SW 1271 (cell line): ENCODE data around the gene IFNGR1.

ENCODE experiments used
- DNase-seq, 2 experiments: peaks; one replicate each; lab custom pipeline; 2025; lab: John Stamatoyannopoulos, UW

IFNGR1 gene

GRCh38 chr6:137176729-137177128 is 42.5 kb downstream of the IFNGR1 start:
- DNase-seq, result no peak

GRCh38 chr6:137175868-137176245 is 43.3 kb downstream of the IFNGR1 start:
- no peak for DNase-seq

- DNase-seq, result no peak
Measured at GRCh38 chr6:137175157-137175867, 43.9 kb downstream of the IFNGR1 start.

- no peak for DNase-seq
Measured at GRCh38 chr6:137173501-137173900, 45.7 kb downstream of the IFNGR1 start, which contains the start of gene IL22RA2. Gene IL22RA2 (minus strand): TSS chr6:137173644. CDS start chr6:137161749, 11,895 bp downstream.

GRCh38 chr6:137172734-137173431 is 46.3 kb downstream of the IFNGR1 start:
- no peak for DNase-seq

- DNase-seq, result no peak
Measured at GRCh38 chr6:137171824-137172733, 47.1 kb downstream of the IFNGR1 start.

GRCh38 chr6:137171053-137171374 is 48.2 kb downstream of the IFNGR1 start:
- no peak for DNase-seq

- no peak for DNase-seq
Measured at GRCh38 chr6:137170266-137171052, 48.7 kb downstream of the IFNGR1 start.

GRCh38 chr6:137167702-137168377 is 51.3 kb downstream of the IFNGR1 start:
- DNase-seq, result no peak

- DNase-seq, result no peak
Measured at GRCh38 chr6:137166247-137167098, 52.7 kb downstream of the IFNGR1 start.

- DNase-seq, result no peak
Measured at GRCh38 chr6:137165375-137166246, 53.6 kb downstream of the IFNGR1 start.

GRCh38 chr6:137163732-137164318 is 55.4 kb downstream of the IFNGR1 start:
- no peak for DNase-seq

GRCh38 chr6:137162692-137163306 is 56.4 kb downstream of the IFNGR1 start:
- DNase-seq, result no peak

- DNase-seq, result no peak
Measured at GRCh38 chr6:137161949-137162348, 57.2 kb downstream of the IFNGR1 start.

- no peak for DNase-seq
Measured at GRCh38 chr6:137160763-137161162, 58.4 kb downstream of the IFNGR1 start.

GRCh38 chr6:137159912-137160311 is 59.3 kb downstream of the IFNGR1 start:
- no peak for DNase-seq

- no peak for DNase-seq
Measured at GRCh38 chr6:137157601-137158000, 61.6 kb downstream of the IFNGR1 start.

GRCh38 chr6:137156650-137157049 is 62.5 kb downstream of the IFNGR1 start:
- no peak for DNase-seq
